HG02642 (cell line): ENCODE measurements around the gene CDKAL1.
"Not testable (repeated sequence)": the region's sequence is repeated elsewhere in the genome, so short reads cannot be mapped to it uniquely, and the experiment has no call there.

Experiments used
- ATAC-seq: cut with Tn5 transposase; IDR thresholded peaks from one replicate; pipeline ENCODE4 v1.9.1; 2021; ENCODE audit warnings: mild to moderate bottlenecking; ENCODE audit not compliant: unreplicated experiment, poor library complexity

CDKAL1 gene

DNA sequence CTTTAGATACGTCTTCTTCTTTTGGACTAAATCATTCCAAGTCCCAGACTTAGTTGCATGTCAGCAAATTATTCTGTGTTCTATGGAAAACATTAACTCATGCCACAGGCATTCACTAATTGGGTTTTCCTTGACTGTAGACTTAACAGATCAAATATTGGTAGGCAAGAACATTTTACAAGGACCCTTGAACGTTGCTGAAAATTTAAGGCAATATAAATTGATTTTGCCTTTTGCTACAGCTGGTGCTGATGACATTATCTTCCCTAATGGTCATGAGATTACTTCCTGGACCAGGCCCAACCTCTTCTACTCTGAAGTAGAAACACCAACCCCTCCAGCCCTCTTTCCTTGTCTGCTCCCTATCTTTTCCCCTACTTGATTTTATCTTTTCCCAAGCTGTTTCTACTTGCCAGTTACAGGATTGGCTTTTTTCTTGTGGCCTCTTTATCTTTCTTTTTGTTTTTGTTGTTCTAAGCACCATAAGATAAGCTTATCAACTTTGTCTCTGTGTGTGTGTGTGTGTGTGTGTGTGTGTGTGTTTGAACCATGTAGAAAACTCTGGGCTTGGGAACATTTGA lies 545.3 kb downstream of the CDKAL1 start:
- ATAC-seq, result no peak

DNA sequence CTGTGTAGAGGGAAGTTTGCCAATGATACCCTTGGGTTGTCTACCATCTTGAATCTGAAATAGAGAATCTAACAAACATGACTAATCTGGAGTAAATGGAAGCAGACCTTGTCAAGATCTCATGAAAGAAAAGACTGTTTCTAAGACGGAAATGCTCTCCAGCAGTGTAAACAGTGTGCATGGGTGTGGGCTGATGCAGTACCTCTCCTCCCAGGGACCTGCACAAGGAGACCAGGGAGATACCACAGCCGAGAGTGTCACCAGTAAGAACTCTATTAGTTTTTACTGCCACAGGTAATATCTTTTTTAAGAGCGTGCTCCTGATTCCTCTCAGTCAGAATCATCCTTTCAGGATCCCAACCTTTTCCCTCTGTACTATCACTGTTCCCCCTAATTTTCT lies 546.0 kb downstream of the CDKAL1 start:
- no peak for ATAC-seq

DNA sequence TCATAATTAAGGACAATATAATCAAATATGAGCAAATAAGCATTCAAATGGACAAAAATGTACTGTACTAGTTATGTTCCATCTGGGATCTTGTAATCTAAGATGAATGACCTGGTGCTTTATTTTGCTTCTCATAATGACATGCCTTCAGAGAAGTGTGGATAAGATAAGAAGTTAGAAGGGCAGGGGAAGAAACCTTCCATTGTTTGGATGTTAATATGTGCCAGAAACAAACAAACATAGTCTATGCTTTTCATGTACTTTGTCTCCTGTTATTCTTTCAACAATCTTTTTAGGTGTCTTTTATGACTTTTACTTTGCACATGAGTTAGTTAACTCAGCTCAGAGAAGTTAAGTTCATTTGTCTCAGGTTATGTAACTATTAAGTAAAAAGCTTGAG lies 547.8 kb downstream of the CDKAL1 start:
- no peak for ATAC-seq

DNA sequence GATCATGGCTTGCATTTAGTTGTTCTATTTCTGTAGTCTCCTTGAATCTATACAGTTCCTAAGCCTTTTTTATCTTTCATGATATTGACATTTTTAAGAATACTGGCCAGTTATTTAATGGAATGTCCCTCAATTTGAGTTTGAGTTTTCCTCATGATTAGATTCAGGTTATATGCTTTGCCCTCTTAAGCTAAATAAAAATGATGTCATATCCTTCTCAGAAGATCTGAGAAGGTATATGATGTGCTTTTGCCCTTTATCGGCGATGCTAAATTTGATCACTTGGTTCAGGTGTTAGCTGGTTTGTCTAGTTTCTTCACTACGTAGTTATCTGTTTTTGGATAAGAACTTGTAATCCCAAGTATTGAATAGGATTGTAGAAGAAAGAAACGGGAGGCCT lies 549.5 kb downstream of the CDKAL1 start:
- ATAC-seq, result no peak

DNA sequence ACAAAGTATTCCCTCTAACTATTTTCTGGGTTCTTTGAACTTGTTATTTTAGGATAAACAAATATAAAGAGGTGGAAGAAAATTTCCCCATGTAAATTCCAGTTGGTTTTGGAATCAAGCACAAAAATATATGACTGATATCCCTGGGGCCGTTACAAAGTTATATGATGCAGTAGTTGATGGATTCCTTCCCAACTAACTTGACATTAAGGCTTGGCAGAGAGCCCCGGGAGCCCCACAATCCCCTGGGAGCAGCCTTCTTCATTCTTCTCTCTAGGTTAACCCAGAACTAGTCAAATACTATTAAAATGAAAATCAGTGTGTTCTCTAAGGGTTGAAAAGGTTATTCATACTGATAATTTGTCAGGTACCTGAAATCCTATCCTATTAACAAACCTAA lies 550.4 kb downstream of the CDKAL1 start:
- no peak for ATAC-seq

DNA sequence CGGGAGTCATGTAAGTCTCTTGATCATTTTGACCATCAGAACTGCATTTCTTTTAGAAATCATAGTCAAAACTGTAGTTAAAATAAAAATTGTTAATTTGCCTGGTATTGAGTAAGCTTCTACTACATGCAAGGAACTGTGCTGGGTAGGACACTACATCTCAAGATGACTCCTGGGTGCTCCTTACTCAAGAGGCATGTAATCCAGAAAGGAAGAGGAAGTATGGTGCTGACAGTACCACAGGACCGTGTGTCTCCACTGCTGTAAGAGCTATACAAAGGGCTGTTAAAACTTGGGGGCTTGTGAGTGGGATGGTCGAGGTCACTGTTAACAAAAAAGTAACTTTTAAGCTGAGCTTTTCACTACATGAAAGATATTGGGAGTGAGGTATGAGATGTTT lies 551.0 kb downstream of the CDKAL1 start:
- no peak for ATAC-seq

DNA sequence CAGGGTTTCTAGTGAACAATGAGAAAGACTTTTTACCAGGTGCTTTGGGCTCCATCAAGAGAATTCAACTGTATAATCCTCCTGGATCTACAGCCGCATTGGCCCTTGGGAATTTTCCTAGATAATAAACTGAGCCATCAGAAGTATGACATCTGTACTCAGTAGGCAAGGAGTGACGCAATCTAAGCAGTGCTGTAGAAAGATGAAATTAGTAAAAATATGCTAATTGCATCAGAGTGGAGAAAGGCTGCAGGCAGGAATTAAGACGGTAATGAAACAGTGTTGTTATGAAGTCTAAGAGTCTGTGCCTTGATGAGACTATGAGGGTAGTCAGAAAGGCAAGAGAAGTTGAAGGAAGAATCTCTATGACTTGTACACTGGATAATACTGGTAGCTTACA lies 551.4 kb downstream of the CDKAL1 start:
- no peak for ATAC-seq

DNA sequence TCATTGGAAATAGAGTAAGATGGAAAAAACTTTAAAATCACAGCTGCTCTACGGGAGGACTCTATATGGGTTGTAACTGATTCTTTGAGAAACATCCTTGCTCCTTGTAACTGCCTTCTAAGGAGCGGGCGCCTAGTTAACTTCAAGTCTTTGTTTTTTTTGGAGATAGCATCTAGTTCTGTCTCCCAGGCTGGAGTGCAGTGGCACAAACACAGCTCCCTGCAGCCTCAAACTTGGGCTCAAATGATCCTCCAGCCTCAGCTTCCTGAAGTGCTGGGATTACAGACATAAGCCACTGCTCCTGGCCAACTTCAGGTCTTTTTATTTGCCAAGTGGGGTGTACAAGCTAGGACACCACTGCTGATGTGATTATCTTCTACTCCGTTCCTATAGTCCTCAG lies 552.9 kb downstream of the CDKAL1 start:
- ATAC-seq, result no peak

DNA sequence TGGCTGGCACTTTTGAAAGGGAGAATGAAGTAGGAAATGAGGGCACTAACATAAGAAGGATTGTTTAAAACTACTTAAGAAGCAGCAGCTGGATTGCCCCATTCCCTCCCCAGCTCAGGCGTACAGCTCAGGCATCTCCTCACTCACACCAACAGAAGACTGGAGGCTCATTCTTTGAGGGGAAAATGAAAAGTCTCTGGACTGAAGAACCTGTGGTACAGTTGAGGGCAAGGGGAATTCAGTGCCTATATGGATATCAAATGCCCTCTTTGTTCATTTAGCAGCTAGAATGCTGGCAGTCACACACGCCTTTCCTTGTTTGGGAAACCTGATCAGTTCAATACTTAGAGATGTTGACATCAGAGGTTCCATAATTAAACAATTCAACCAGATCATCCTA lies 557.2 kb downstream of the CDKAL1 start:
- ATAC-seq, result no peak

DNA sequence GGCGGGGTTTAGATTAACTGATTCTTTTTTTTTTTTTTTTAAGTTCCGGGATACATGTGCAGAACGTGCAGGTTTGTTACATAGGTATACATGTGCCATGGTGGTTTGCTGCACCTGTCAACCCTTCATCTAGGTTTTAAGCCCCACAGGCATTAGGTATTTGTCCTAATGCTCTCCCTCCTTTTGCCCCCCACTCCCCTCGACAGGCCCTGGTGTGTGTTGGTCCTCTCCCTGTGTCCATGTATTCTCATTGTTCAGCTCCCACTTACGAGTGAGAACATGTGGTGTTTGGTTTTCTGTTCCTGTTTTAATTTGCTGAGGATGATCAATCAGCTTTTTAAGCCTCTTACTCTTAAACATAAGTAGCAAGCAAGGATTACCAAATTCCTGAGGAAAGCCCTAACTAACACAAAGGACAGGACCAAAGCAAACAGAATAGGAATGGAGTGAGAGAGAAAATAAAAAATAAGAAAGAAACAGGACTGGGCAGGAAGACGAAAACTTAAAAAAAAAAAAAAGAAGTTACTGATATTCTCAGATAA lies 558.0 kb downstream of the CDKAL1 start:
- not testable (repeated sequence) for ATAC-seq

DNA sequence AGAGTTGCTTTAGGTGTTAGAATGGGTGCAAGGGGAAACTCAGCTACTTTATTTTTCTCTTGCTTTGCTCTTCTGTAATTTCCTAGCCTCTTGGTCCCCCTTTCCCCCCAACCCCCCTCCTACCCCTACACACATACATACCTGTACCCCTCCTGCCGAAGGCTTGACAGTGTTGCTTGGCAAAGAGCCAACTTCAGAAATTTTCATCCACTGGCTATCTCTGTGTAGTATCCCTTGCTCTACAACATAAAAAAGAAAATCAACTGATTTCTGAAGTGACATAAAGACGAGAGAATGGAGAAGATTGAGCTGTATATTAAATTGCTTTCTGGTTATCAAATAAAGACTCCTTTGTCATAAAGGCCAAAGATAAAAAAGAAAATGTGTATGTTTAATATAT lies 561.2 kb downstream of the CDKAL1 start:
- no peak for ATAC-seq

DNA sequence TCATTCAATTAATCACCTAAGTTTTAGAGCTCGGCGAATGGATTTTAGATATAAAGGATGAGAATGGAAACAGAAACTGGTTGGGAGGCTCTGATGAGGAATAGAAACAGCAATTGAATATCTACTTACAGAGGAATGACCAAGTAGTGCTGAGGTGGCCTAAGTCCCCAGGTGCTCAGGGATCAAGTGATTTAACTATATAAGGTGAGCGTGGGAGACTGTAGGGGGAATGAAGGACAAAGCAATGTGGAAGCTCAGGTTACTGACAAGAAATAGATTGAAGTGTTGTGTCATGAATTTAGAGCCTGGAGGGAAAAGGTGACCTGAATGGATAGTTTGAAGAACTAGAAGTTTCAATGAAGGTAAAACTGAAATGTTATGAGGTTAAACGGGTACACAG lies 563.9 kb downstream of the CDKAL1 start:
- no peak for ATAC-seq

DNA sequence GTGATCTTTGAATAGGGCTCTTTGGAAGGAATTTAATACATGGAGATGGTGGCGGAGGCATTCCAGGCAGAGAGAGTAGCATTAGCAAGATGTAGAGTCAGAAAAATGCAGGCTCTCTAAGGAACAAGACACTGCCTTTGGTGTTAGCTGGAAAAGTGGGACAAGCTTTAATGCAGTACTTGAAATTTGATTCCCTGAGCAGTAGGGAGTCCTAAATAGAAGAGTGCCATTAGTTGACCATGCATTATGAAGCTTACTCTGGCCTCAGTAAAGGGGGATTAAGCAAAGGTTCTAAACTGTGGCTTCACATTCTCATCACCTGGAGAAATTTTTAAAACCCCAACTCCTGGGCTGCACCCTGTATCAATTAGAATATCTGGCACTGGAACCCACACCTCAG lies 564.5 kb downstream of the CDKAL1 start:
- no peak for ATAC-seq

DNA sequence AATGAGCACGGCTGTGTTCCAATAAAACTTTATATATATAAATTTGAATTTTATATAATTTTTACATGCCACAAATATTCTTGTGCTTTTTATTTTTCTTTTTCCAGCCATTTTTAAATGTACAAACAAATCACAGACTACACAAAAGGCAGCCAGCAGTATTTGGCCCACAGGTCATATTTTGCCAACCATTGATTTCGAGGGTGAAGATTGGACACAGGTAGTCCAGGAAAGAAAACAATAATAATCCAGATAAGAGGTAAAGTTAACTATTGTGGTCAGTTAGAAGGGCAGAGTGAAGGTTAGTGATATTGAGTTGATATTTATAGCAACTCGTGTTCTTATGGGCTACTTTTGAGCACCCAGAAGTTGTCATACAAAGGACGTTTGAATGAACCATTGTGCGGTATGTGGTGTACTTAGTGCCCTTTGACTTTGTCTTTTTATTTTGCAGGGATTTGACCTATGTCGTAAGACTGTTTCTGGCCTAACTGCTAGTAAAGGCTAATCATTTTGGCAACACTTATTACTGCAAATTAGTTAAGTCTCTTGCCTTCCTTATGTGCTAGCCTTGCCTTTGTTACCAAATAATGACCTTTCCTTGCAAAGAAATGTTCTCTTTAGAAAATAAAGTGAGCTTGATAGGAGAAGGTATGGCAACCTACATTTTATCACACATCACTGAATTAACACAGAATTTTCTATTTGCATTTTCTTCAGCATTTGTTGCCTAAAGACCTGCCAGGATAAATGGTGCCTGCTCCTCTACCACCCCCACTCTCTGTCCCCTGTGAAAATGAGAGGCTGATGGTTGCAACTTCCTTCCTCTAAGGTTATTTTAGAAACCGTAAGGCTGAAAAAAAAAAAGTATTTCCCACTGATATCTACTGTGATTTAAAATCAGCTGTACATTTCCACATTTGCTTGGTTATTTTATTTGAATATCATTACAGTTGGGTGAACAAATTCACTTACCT lies 565.4 kb downstream of the CDKAL1 start:
- no peak for ATAC-seq

DNA sequence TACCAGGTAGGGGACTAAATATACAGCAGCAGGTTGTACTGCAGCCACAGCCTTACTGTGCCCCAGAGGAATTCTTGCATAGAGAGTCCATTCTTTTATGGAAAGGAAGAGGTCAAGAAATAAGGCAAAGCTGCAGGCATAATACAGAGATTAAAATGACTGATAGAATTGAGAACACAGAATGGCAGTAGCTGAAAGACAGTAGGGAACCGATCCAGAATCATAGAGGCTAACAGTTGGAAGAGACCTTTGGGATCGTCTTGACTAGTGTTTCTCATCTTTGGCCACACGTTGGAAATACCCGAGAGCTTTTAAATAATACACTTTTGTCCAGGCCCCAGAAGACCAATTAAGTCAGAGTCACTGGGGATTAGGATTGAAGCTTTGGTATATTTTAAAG lies 566.7 kb downstream of the CDKAL1 start:
- ATAC-seq, result no peak

DNA sequence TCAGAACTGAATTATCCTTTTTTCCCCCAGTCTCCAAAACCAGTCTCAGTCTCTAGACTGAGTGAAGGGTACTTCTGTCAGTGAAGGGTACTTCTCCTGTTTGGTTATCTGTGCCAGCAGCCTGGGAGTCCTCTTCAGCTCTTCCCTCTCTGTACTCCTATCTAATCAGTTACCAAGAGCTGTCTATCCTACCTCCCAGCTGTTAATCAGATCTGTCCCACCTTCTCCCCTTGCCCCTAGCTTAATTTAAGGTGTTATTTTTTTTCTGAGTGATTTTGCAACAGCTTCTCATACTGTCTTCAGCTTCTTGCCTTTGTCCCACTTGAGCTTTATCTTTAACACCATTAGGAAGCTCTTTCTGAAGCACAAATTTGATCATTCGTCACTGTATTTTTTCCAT lies 567.4 kb downstream of the CDKAL1 start:
- ATAC-seq, result no peak

DNA sequence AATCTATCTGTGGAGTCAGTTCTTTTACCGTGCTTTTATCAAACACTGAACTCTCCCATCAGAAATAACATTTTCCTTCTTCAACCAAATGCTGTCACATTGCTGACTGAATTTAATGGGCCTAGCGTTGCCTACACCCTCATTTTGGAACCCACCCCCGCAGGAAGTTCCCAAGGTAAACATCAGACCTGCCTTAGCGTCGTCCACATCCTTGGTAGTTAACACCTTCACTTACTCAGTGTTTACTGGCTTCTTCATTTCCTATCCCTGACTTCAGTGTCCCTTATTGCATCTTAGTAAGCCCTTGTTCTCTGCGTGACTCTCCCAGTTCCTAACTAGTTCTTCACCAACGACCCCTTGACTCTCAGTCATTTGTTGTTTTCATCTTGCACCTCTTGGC lies 567.9 kb downstream of the CDKAL1 start:
- ATAC-seq, result no peak

DNA sequence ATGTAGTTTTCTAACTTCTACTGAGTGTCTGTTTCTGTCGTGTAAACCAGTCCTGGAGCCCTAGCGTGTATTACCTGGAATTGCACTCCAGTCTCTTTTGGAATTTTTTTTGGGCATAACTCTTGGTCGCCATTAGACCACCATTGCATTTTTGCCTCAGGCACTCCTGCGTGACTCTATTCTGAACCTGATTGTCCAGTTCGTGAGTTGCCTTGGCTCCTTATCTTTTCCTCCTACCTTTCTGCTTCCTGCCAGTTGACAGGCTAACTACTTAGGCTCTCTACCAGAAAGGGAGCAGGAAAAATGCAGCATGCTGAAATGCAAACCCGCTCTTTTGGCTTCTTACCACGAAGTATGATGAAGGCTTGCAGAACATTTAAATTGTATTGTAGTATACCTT lies 568.4 kb downstream of the CDKAL1 start:
- ATAC-seq, result no peak

DNA sequence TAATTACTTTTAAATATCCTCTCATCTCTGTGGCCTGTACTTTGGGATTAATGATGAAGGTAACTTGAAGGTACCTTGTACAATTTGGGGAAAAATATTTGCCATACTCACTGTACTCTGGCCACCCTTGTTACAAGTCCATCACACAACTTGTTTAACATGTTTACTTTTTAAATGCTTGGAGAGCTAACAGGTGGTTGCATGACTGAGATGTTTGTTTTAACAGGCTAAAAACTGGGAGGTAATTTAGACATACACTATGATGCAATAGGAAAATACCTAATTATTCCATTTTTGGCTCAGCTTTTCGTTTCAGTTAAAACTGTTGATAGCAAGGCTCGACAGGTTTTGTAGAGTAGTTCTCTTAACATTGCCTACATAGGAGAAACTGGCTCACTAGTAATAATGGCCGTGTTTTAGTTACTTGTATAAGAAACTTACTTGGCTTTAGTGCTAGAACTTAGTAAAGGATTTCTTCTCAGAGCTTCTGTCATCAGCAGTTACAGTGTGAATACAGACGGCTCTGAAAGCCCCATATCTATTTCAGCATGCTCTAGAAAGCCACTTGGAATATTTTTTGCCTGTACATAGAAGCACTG lies 569.5 kb downstream of the CDKAL1 start:
- ATAC-seq, result no peak

DNA sequence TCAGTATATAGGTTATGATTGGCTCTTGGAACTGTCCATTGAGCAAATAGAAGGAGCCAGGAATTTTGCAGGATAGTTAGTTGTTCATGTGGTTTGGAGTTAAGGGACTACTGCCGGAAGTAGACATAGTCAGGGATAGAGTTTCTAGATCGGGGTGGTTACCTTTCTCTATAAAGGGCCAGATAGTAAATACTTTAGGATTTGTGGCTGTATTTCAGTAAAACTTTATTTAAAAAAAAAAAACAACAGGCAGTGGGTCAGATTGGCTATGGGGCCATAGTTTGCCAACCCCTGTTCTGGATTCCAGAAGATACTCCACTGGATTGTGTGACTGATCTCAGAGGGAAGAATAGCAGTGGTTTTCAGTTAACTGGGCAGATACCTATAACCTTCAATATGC lies 570.0 kb downstream of the CDKAL1 start:
- no peak for ATAC-seq

DNA sequence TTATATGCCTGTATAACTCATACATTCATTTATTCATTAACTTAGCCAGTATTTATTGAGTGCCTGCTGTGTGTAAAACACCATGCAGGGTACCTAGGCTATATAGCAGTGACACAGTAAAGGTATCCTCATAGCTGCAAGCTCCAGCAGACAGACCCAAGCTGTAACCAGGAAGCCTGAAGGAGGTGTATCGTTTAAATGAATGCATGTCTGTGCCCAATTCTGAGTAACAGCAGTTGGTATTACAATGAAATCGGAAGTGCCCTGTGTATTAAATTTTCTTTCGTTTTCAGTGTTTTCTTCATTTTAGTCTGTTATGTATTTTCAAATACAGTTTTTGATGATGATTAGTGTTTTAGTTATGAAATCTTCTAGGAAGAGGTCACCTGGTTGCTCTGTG lies 573.5 kb downstream of the CDKAL1 start:
- no peak for ATAC-seq
